HG03196 (cell line): ENCODE results near the gene RREB1.

ENCODE experiments used
- ATAC-seq: cut with Tn5 transposase; IDR thresholded peaks from one replicate; pipeline ENCODE4 v1.9.1; 2021; ENCODE audit not compliant: unreplicated experiment

The RREB1 gene

DNA sequence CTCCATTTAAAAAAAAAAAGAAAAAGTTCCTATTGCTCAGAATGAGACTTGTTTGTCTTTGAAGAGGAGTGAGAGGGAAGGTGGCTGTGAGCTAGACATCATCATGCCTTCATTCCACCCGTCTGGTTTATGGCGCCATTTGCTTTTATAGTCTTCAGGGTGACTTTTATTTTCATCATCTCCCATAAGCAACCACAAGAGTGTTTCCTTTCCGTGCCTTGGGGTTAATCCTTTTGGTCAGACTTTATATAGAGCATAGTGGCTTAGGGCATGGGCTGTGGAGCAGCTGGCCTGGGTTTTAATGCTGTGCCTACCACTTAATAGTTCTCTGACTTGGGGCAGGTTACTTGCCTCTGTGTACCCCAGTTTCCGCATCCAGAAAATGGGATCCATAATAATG is 77.8 kb downstream of the RREB1 start:
- no peak for ATAC-seq

DNA sequence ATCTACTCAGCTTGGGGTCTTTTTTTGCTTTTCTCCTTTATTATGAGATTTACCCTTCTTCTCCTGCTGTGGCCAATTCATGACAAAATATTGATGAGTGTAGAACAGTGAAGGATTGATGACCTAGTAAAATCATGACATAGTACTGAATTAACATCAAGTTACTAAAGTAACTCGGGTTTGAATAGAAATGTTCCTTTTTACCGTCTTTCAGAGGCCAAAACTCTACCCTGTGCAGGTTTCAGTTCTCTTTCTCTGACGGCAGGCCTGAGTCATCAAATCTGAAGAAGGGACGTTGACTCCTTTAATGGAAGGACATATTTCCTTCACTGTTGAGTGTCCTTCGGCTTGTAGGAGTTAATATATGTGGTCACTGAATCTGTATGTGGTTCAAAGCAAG is 80.7 kb downstream of the RREB1 start:
- ATAC-seq = peak; percentile 91

- no peak for ATAC-seq
These were observed 81.5 kb downstream of the RREB1 start for GRCh38 chr6:7189101-7189758.

DNA sequence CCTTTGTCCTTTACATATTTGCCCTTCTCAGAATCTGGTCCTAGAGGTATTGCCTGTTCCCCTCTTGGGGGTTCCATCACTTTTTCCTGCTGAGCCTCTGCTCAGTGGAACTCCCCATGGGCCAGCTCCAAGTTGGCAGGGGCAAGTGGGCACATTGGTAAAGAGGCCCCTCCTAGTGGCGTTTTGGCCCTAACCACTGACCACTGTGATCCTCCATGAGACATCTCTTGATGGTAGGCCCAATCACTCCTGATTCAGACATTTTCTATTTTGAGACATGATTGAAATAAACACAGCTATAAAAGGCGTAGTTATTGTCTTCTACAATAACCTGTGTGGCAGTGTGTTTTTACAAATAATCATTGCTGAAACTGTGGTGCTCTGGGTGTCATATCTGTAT is 83.0 kb downstream of the RREB1 start:
- no peak for ATAC-seq

GRCh38 chr6:7193122-7193521 is 85.4 kb downstream of the RREB1 start:
- ATAC-seq = no peak

DNA sequence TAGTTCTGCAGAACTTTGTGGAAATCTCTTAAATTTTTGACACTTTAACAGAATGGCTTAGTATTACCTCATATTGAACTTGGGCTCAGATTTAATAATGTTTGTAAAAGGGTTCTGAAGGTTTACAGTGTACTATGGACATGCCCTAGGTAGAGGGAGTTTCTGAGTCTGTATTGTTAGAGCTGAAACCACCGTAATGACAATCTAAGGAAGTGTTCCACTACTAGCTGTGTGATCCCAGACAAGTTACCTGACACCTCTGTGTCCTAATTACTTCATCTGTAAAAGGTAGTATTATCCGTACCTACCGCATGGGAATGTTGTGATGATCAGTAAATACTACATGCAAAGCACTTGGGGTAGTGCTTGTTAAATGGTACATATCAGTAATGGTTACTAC is 86.9 kb downstream of the RREB1 start:
- no peak for ATAC-seq

DNA sequence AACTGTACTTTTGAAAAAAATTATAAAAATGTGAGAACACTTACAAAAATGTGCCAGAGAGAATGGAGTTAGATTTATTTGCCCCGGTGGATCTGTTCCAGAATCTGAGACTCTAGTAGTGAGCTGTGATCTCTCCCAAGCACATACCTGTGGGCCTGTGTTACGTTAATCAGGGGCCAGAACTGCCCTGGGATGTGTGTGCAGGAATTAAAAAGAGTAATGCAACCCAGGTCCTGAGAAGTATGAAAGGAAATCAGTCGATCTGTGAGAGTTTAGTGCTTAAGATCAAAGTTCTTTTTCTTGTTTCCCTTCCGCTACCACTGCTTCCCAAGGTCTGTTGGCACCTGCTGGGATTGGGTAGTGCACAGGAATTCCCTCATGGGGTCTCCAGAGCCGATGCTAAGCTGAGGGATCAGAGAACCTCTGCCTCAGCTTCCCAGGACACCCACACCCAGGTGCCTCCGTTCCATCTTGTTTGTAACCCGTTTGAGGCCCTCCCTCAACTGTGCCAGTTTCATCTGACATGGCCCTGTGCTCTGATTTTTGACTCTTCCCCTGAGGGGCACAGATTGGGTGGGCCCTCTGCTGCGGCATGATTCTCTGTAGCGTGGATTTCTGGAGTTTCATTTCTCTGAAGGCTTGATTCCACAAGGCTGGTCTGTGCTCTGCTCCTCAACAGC is 87.7 kb downstream of the RREB1 start:
- no peak for ATAC-seq

DNA sequence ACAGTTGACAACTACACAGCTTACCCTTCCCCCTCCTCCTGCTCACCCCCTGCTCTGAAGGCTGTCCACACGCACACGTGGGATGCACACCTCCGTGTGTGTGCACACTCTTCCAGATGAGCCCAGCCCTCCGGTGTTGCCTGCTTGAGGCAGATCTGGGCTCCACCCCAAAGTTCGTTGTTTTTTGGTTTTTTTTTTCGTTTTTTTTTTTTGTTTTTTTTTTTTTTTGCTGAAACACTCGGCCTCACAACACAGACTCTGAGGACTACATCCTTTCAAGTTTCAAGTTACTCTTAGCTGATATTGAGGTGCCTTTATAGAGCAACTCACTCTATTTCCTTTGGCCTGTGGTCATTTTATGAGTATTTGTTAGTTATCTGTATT is 88.2 kb downstream of the RREB1 start:
- no peak for ATAC-seq

GRCh38 chr6:7196685-7197283 is 89.0 kb downstream of the RREB1 start:
- no peak for ATAC-seq

GRCh38 chr6:7197747-7198146 is 90.0 kb downstream of the RREB1 start:
- no peak for ATAC-seq

DNA sequence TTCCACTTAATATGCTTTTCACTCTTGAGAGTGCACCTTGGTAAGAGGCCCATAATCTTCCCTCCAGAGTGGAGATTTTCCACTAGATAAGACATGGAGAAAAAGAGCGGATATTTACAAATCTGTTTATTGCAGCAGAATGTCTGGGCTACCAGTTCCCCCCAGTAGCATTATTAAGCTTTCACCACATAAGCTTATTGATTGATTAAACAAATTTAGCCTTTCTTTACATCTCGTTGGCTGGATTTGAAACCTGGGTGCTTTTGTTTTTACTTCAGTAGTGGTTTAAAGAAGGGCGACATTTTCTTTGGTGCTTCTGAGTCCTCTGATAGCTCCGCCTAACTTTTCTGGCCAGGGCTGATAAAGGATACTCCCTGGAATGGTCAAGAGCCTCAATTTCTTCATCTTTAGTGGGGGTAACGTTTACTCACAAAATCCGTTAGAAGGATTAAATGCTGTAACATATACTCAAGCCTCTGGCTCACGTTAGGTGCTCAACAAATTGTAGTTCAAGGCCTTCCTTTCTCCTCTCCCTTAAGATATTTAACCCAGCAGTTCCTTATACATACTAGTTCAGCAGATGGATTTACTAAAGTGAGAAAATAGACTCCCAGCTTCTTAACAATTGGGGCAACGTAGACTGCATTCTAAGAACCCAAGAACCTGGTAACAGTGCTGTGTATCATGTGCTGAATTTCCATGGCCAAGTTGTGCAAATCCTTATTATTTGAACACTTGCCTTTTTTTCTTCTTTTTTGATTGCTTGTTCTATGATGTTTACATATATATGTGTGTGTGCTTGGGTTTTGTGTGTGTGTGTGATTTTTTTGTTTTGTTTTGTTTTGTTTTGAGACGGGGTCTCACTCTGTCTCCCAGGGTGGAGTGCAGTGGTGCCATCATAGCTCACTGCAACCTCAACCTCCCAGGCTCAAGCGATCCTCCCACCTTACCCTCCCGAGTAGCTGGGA is 91.4 kb downstream of the RREB1 start:
- ATAC-seq = no peak

DNA sequence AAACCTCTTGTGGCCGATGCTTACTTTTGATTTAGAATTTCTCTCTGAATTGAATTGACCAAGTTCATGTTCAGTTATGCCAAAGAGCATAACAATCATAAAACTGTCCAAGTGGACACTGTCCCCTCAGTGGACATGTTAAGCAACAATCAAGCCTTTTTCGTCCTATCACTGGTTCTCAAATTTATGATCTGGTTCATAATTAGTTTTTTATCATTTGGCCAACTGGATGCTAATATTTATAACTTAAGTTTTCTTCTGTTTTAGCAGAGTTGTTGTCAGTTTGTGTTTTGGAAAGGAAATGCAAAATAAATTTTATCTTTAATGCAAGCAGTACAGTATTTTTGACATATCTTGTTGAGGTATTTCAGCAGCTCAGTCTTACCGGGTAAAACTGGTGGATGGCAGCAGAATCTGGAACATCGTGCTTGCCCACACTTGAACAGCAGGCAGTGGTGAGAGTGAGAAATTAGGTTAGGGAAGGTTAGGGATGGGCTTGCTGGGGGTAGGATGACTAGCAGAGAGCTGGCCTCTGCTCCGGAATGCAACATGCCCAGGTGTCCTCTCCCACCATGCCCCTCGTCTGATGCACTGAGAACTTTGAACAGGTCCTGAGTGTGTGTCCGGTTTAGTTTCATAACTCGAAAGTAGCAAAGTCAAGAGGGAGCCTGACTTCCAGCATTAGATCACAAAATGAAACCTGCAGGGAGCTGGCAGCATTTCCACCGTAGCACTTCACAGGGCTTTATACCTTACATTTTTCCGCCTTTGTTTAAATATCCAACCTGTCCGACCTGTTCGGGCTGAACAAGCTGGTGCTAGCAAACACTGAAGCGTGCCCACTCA is 93.1 kb downstream of the RREB1 start:
- ATAC-seq = no peak

DNA sequence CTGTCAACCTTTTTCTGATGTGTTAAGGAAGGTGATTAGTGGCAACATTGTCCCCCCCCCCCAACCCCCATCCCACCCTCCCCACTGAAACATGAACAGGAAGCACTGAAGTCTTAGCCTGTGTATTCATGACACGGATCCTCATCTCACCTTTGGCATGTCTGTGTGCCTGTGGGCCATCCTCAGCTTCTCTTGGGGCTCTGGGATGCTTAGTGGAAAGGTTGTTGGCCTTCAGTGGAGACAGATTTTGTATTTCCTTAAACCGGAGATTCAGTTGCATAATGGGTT is 93.6 kb downstream of the RREB1 start:
- ATAC-seq = no peak

- peak; percentile 89 for ATAC-seq
These were observed 94.2 kb downstream of the RREB1 start for GRCh38 chr6:7201732-7202541.

DNA sequence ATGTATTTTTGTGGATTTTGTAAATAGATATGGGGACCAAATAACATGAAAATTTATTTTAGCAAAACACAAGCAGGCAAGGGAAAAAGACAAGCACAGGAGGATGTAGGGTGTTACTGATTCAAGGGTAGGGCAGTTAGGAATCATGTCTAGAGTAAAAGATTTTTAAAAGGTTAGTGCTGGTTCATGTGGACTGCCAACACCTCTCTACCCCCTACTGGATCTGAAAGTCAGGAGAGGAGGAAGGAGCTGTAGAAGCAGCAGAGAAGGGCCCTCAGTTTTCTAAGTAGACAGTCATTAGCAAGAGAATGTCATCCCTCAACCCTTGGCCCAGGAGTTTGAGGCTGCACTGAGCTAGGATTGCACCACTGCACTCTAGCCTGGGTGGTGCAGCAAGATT is 95.2 kb downstream of the RREB1 start:
- ATAC-seq = no peak

GRCh38 chr6:7203939-7204338 is 96.2 kb downstream of the RREB1 start:
- ATAC-seq = no peak

DNA sequence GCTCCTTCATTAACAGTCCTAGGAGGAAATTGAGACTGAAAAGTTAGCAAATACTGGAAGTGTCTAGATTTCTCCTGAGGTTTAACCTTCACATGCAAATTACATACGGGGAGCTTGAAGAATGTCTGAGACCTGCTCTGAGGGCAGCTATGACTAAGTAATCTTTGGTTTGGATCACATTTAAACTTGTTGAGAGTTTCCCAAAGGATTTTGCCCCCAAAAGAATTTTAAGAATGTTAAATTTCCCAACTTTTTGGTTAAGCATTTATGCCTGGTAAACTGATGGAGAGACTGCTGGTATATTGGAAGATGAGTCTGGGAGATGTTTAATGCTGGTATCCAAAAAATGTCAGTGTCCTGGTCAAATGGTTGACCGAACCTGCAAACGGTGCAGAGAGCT is 97.0 kb downstream of the RREB1 start:
- no peak for ATAC-seq

GRCh38 chr6:7207720-7208119 is 100.0 kb downstream of the RREB1 start:
- ATAC-seq = no peak

GRCh38 chr6:7213416-7213815 is 105.7 kb downstream of the RREB1 start:
- ATAC-seq = no peak

DNA sequence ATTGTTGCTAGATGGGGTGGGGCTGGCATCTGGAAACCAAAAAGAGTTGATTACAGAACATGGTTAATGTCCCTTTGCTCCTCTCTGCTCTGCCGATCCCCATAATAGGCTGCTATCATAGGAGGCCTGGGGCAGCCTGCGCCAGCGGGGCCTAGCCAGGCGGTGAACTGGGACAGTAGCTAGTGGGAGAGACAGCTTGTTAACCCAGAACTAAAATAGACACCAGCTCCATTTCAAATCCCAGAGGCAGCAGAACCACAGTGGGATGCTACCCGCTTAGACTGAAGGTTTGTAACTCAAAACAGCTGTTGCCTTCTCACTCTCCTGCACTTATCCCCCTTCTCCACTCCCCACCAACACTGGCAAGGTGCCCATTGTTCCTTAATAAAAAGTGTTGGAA is 106.7 kb downstream of the RREB1 start:
- no peak for ATAC-seq
